A549 treated with CpdA at 1 μM for 4 hours (cell line): ENCODE measurements around the gene BMP8B. TPM values are rescaled to one million over a fixed set of nuclear protein-coding genes. Genes with fewer than 3 reads are reported as not detected.

Experiments used
- total RNA-seq: library from RNA; stranded (reverse); fragments of 200-300 nt; extraction: Qiagen RNA extraction; gene quantifications from 5 replicates; pipeline ENCODE4 v1.2.3, GENCODE V29; 2022; ENCODE audit warnings: low read depth

Gene BMP8B, protein sequence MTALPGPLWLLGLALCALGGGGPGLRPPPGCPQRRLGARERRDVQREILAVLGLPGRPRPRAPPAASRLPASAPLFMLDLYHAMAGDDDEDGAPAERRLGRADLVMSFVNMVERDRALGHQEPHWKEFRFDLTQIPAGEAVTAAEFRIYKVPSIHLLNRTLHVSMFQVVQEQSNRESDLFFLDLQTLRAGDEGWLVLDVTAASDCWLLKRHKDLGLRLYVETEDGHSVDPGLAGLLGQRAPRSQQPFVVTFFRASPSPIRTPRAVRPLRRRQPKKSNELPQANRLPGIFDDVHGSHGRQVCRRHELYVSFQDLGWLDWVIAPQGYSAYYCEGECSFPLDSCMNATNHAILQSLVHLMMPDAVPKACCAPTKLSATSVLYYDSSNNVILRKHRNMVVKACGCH
- 3.1 to 4.3 TPM (median 4.1 TPM) in 5 replicates for total RNA-seq

DNA sequence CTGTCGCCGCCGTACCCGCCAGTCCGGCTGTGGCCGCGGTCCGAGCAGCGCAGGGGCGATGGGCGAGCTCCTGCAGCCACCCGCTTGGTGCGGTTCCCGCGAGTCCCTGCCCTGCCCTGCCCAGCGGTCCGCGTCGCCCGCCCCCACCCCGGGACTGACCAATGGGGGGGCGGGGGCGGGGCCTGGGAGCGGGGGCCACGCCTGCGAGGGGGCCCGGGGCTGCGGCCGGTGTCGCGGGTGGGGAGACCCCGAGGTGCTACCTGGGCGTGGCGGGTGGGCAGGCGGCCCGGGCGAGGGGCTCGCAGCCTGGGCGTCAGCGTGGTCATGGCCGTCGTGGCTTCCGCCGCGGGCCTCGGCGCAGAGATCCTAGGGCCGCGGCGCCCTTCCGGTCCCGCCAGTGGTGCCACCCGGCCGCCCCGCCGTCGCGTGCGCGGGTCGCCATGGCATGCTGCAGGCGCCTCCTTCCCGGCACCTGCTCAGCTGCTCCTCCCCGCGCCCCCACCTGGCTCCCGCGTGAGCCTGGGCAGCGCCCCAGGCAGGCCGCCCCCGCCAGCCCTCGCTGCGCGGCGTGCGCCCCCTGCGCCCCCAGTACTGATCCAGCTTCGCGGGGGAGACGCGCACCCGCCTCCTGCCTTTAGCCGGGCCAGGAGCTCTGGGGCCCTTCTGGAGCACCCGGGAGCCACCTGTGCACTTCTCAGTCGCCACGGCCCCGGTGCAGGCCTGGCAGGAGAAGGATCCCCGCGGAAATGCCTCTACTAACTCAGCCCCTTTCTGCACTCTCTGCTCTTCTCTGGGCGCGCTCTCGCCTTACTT lies at the start of gene BMP8B:
TSS of gene BMP8B (minus strand) at position 108 of the 813 bp plus-strand sequence. CDS start 380 bp downstream, outside the sequence.

DNA sequence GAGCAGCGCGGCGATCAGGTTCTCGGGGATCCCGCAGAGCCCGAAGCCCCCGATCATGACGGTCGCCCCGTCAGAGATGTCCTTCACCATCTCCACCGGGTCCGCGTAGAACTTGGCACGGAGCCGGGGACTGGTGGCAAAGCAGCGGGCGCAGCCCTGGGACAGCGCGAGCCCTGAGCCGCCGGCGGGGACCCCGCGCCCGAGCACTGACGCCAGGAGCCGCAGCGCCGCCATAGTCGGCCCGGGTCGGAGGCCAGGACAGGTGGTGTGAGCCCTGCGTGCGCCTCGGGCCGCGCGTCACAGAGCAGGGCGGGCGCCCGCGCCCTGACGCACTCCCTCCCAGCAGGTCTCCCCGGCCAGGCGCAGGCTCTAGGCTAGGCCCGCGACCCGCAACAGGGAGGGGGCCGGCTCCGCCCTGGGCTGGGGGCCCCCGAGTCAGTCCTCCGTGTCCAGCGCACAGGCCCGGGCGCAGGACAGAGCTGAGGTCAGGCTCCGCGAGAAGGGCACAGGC lies 17.6 kb downstream of the BMP8B start, which contains the start of gene OXCT2:
TSS of gene OXCT2 (minus strand) at position 327 of the 511 bp plus-strand sequence. CDS start at position 234, 93 bp downstream.

DNA sequence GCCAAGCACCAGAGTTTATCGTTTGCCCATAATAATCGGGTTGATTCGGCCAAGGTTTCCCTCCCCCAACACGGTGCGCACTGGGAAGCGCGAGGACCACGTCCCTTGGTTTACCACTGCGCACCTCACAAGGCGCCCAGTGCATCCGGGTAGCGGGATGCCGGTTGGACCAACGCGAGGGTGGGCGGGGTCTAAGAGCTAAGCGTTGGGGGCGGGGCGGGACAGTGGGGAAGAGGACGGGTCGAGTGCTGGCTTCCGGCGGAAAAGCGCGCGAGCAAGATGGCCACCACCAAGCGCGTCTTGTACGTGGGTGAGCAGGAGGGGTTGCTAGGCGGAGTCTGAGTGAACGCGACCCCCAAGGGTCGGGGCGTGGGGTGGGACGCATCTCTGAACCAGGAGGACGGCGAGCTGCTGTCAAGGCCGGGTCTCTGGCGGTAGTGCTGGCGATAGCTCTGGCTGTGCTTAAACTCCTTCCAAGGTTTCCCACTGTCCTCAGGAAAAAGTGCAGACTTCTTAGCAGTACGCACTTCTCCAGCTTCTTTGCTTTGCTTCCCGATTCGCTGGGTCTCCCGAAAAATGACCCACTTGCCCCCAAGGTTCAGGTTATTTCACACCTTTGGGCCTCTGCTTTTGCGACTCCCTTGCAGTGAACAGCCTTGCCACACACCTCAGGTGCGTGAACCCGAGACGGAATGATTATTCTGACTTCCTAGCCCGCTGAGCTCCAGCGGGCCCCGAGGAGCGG lies 49.9 kb downstream of the BMP8B start, which contains the start of gene PPIE:
TSS of gene PPIE (plus strand) at position 261 of the 745 bp plus-strand sequence. CDS start at position 280, 19 bp downstream.

Other genes starting within 250 kb of the BMP8B start
- 119 to 169 TPM (median 129 TPM) in 5 replicates for gene PABPC4, start 212.1 kb downstream of the BMP8B start, total RNA-seq
- 2.3 to 3.3 TPM (median 3.0 TPM) in 5 replicates for gene HEYL, start 149.2 kb downstream of the BMP8B start, total RNA-seq
- gene NT5C1A, start 116.8 kb downstream of the BMP8B start, total RNA-seq = not detected in 5 replicates
- 0.24 to 0.41 TPM (median 0.29 TPM) in 5 replicates for gene HPCAL4, start 97.4 kb downstream of the BMP8B start, total RNA-seq
- gene PPIE, start 50.0 kb downstream of the BMP8B start, total RNA-seq = 38.7 to 43.4 TPM (median 41.3 TPM) in 5 replicates
- 0.38 to 0.64 TPM (median 0.40 TPM) in 5 replicates for gene OXCT2, start 17.5 kb downstream of the BMP8B start, total RNA-seq
- 15.2 to 17.5 TPM (median 16.5 TPM) in 5 replicates for gene TRIT1, start 94.6 kb upstream of the BMP8B start, total RNA-seq
- gene MYCL, start 113.1 kb upstream of the BMP8B start, total RNA-seq = 0.99 to 1.4 TPM (median 1.3 TPM) in 5 replicates
- gene MFSD2A, start 166.3 kb upstream of the BMP8B start, total RNA-seq = 4.2 to 4.8 TPM (median 4.7 TPM) in 5 replicates